GM18858 (cell line): ENCODE results near the gene XYLT2.

Source experiments
- ATAC-seq: cut with Tn5 transposase; IDR thresholded peaks from one replicate; pipeline ENCODE4 v1.9.1; 2021; ENCODE audit not compliant: unreplicated experiment

The XYLT2 gene

DNA sequence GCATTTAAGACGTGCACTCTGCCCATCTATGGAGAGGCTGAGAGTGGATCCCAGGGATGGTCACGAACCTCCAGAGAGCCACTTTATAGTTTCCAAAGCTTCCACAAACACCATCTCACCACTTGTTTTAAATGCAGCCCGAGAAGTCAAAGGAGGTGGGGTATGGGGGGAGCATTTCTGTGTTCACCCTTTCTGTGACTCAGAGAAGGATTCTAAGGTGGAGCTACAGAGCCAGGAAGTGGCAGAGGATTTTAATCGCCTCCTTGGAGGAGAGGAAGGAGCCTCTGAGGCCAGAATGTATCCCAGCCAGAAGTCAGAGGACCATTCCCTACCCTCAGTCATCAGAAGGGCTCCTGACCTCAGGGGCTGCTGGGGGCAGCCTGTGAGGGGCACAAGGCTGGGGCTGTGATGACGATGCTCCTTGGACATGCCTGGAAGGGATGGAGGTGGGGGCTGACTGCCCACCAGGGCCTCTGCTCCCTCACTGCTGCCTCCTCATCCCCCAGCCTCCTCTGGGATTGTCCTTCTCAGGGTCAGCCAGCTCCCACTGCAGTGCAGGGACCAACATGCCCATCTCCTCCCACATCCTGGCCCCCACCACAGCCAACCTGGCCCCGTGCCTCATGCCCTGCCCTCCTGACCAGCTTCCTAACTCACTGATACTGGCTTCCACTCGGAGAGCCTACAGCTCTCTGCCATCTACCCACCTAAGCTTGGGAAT lies 2.8 kb downstream of the XYLT2 start:
- no peak for ATAC-seq

DNA sequence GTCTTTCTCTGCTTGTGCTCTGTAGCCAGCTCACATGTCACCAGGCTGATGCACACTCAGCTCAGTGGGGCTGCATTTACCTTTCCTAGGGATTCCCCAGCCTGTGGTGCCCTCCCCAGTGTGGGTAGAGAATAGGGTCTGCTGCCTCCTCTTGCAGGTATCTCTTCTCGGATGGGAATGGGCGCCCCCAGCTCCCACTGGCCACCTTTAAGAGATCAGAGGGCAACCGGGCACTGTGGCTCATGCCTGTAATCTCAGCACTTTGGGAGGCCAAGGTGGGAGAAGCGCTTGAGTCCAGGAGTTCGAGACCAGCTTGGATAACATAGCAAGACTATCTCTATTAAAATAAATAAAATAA lies 3.3 kb downstream of the XYLT2 start:
- ATAC-seq = no peak

DNA sequence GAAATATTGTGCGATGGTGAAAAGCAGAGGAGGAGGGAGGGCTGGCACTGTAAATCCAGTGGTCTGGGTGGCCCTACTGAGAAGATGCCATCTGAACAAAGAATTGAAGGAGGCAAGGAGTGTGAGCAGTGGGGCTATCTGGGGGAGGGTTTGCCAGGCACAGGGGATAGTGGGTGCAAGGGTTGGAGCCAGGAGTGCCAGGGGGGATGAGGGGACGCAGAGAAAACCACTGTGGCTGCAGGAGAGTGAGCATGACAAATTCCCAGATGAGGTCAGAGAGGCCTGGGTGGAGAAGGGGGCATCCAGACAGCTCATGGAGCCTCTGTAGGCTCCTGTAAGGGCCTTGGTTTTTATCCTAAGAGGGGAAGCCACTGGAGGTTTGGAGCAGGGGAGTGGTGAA lies 4.8 kb downstream of the XYLT2 start:
- no peak for ATAC-seq

DNA sequence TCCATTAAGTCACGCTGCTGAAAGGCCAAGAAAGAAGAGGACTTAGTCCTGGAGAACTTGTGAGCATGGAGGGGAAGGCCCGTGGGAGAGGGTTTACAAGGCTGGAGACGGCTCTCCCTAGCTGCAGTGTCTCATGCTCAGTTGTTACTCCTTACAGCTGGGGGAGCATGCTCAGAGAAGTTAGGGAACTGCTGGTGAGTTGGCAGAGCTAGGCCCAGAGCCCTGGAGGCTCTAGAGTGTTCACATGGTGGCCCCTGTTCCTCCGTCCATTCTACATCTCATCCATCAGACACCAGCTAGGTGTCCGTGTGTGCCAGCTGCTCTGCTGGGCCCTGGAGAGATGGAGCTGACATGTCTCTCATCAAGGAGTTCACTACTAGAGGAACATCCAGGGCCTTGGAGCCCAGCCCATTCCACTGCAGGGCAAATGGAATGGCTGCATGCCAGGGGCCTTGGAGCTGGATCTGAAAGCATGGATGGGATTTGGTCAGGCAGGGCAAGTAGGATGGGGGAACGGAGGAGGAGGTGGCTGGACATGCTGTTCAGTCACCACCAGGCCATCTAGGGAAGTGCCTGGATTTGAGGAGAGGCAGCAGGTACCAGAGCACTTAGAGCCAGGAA lies 6.3 kb downstream of the XYLT2 start:
- ATAC-seq = no peak

GRCh38 chr17:50352693-50353599 lies 7.0 kb downstream of the XYLT2 start:
- ATAC-seq = no peak

GRCh38 chr17:50353600-50354195 lies 7.8 kb downstream of the XYLT2 start:
- no peak for ATAC-seq

DNA sequence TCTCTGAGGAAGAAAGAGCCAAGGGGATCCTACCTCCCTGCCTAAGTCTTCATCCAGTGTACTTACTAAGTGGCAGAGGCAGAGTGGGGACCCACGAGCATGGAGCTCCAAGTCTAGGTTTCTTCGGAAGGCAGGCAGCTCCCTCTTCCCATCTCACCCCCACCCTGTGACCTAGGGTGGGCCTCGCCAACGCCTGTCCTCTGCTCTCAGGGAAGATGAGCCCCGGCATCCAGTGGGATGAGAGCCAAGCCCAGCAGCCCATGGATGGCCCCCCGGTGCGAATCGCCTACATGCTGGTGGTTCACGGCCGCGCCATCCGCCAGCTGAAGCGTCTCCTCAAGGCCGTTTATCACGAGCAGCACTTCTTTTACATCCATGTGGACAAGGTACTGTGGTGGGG lies 8.3 kb downstream of the XYLT2 start:
- ATAC-seq = no peak

DNA sequence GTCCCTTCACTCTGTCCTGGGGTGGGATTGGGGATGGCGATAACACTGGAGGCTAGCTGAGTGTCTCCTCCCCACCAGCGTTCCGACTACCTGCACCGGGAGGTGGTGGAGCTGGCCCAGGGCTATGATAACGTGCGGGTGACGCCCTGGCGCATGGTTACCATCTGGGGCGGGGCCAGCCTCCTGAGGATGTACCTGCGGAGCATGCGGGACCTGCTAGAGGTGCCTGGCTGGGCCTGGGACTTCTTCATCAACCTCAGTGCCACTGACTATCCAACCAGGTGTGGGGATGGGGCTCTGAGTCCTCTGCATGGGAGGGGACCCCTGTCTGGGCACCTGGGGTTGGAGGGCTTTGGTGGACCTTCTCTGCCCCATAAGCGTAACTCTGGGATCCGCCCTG lies 8.8 kb downstream of the XYLT2 start:
- ATAC-seq = no peak

- no peak for ATAC-seq
Observed at GRCh38 chr17:50355336-50355700, 9.4 kb downstream of the XYLT2 start.

DNA sequence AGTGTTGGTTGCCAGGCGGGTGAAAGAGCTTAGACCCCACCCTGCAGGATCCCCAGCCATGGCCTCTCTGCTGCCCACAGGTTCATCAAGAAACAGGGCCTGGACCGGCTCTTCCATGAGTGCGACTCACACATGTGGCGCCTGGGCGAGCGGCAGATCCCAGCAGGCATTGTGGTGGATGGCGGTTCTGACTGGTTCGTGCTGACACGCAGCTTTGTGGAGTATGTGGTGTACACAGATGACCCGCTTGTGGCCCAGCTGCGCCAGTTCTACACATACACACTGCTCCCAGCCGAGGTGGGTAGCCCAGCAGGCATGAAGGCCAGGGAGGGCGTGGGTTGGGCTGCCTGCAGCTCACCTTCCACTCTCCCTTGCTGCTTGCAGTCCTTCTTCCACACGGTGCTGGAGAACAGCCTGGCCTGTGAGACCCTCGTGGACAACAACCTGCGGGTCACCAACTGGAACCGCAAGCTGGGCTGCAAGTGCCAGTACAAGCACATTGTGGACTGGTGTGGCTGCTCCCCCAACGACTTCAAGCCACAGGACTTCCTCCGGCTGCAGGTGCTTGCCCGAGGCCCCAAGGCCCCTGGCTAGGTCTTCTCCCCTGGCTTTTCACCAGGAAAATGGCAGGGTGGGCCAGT lies 9.9 kb downstream of the XYLT2 start:
- no peak for ATAC-seq

DNA sequence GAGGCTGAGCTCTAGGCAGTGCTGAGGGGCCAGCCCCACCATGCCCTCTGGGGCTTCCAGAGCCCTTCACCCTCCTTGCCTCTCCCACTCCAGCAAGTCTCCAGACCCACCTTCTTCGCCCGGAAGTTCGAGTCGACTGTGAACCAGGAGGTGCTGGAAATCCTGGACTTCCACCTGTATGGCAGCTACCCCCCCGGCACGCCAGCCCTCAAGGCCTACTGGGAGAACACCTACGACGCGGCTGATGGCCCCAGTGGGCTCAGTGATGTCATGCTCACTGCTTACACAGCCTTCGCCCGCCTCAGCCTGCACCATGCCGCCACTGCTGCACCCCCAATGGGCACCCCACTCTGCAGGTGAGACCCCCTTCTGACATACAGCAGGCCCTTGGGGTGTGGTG lies 10.5 kb downstream of the XYLT2 start:
- ATAC-seq = no peak

GRCh38 chr17:50356892-50357510 lies 11.1 kb downstream of the XYLT2 start:
- no peak for ATAC-seq

- ATAC-seq = no peak
Observed at GRCh38 chr17:50358177-50358576, 12.3 kb downstream of the XYLT2 start.

DNA sequence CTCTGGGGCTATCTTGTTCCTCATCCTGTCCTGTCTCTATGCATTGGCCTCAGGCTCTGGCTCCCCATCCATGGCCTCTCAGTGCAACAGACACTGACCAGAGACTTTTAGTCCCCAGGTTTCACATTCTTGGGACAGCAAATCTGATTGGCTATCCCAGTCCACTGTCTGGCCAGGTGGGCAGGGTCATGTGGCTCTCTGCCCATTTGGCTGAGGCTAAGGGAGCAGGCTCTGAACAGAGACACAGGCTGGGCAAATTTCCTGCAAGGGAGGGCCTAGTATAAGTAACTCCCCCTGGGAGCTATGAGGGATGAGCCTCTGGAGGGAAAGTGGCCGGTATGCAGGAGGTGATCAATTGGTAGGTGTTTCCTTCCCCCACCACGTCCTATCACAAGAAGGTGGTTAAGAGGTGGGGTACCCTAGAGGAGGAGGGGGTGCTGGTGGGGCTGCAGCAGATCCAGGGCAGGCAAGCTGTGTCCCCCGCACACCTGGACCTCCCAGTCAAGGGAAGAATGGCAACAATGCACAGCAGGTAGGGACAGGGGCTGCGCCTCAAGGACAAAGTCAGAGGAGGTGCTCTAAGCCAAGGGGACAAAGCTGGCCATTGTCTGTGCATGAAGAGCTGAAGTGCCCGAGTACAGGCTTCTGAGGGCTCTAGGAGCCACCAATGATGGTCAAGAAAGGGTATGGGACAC lies 13.2 kb downstream of the XYLT2 start:
- no peak for ATAC-seq

DNA sequence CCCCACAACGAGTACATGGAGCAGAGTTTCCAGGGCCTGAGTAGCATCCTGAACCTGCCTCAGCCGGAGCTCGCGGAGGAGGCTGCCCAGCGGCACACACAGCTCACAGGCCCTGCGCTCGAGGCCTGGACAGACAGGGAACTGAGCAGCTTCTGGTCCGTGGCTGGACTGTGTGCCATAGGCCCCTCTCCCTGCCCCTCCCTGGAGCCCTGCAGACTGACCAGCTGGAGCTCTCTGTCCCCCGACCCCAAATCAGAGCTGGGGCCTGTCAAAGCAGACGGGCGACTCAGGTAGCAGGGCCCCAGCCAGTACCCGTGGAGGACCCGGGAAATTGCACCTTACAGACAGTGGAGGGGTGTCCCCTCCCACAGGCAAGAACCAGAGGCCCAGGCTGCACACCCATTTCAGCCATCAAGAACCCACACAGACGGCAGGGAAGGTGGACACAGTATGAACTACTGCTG lies 14.1 kb downstream of the XYLT2 start:
- ATAC-seq = no peak

GRCh38 chr17:50360486-50361115 lies 14.7 kb downstream of the XYLT2 start:
- ATAC-seq = no peak

DNA sequence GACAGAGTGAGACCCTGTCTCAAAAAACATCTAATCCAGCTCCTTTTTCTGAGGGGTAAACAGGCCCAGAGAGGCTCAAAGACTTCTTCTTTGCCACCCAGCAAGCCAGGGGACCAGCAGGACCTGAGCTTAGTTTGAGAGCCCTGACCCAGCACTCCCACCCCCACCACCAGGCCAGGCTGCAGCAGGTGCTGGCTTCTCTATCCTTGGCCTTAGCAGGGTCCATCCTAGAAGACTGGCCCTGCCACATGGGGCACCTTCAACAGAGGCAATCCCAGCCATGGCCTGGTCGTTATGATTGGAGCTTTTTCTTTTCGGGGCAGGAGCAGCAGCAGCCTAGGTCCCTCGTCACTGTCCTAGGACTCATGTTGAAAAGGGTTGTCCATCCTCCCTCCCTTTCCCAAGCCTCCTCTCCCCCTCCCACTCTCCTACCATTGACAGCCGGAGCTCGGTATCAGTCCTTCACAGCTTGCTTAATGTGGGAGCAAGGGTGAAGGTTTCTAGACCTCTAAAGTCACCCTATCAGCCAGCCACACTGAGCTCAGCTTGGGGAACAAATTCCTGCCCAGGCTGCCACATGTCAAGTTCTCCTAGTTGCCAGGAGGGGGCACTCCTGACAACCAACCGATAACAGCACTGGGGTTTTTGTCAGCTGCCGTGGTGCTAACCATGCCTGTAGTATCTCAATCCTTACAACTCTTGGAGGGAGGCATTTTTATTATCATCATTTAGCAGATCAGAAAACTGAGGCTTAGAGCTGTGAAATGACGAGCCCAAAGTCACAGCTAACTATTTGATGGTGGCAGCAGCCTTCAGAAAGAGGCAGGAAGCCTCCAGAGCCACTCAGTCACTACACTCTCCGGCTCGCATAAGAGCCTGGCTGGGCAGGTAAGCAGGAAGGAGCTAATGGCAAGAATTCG lies 15.9 kb downstream of the XYLT2 start:
- no peak for ATAC-seq

GRCh38 chr17:50362661-50363060 lies 16.7 kb downstream of the XYLT2 start:
- no peak for ATAC-seq
